Pancreas (tissue), 10 donors: ENCODE data around the gene ACAP2. TPM values are rescaled to one million over a fixed set of nuclear protein-coding genes. Genes with fewer than 3 reads are reported as not detected.
A peak's percentile ranks its signal among the peaks of the same experiment; 100 is the strongest.

ENCODE experiments used
- ATAC-seq, 4 donors: fragments of 200-7000 bp; cut with Tn5 transposase; one replicate each; pipeline versions ENCODE4 v1.8.0 to v1.9.1; 2020; ENCODE audit warnings: mild to moderate bottlenecking in 4 of 4, moderate library complexity in 4 of 4
- DNase-seq, 6 donors: peaks; one replicate each; pipeline ENCODE4 v3.0.0-alpha.2; 2020
- FAIRE-seq: peaks from 2 replicates; lab custom pipeline; 2012; peaks lifted over from hg19 to GRCh38; lab: Jason Lieb, UNC
- H3K27ac ChIP-seq, 4 donors: fragments of 200-600 bp; sonication (generic); 1 replicate in 3 of 4; 2 replicates in 1 of 4; pipeline versions ENCODE4 v1.5.0 to v1.8.0; 2020
- H3K27me3 ChIP-seq, 4 donors: fragments of 200-600 bp; one replicate each; pipeline ENCODE4 v1.8.0; 2021
- H3K36me3 ChIP-seq, 3 donors: fragments of 200-600 bp; sonication (generic) in 1 of 3; one replicate each; pipeline versions ENCODE4 v1.5.0 to v1.8.0; 2020 to 2021
- H3K4me1 ChIP-seq, 3 donors: fragments of 200-600 bp; one replicate each; pipeline ENCODE4 v1.8.0; 2021
- H3K4me3 ChIP-seq, 4 donors: fragments of 200-600 bp; sonication (generic) in 2 of 4; one replicate each; pipeline versions ENCODE4 v1.5.0 to v1.8.0; 2020 to 2021
- H3K9me3 ChIP-seq, 4 donors: fragments of 200-600 bp; one replicate each; pipeline ENCODE4 v1.8.0; 2021
- WGBS, 2 donors: extraction: QIAGEN DNeasy Blood & Tissue Kit; methylation state at CpG; one replicate each; pipeline ENCODE4 v1.1.7; 2013; 5-methylcytosine and 5-hydroxymethylcytosine counted together
- intact Hi-C, 3 donors: fragments of 100-400 bp; cut with DNase I; formaldehyde crosslinking; loops; one replicate each; pipeline versions ENCODE4 v1.11.1 to v1.14.2; 2022
- polyA plus RNA-seq, 2 donors: library from polyadenylated mRNA; stranded (reverse); fragments of 200-250 nt; gene quantifications; one replicate each; pipeline ENCODE4 v1.2.3, GENCODE V29; 2013
- total RNA-seq, 6 donors: library from RNA; stranded (reverse); fragmentation: NEBNext Ultra II Directional in 4 of 6; extraction: Animal tissue kit (Norgen Biotek cat#: 25700) in 4 of 6; gene quantifications; one replicate each; pipeline versions ENCODE4 v1.2.1 to v1.2.4, GENCODE V29; 2021 to 2023
- TF ChIP-seq, protein P1 (sequence below), 4 donors: fragments of 200-600 bp; sonication (generic) in 3 of 4; IDR thresholded peaks; one replicate each; pipeline versions ENCODE4 v1.5.0 to v1.8.0; 2021; ENCODE audit warnings: antibody characterized with exemption in 4 of 4
- donor health status: healthy with polysubstance abuse.
- donor health status: DM: no; HTN: no; CAD: no; lungs with moderate emphysema.
- donor health status: DM: no; HTN: no; CAD: no.
- donor health status: control.
- donor health status: control.
- donor health status: Bipolar disorder and iron deficiency.
- donor health status: DM: yes; HTN: yes; CAD: no.
- donor health status: DM: no; HTN: no; CAD: no.
- donor health status: DM: no; HTN: no; CAD: no.
- donor health status: DM: yes; HTN: yes; CAD: no.

ACAP2 gene
- total and polyA plus RNA-seq, 8 donors, result 4.2 to 21.1 (median 14.7) TPM

DNA sequence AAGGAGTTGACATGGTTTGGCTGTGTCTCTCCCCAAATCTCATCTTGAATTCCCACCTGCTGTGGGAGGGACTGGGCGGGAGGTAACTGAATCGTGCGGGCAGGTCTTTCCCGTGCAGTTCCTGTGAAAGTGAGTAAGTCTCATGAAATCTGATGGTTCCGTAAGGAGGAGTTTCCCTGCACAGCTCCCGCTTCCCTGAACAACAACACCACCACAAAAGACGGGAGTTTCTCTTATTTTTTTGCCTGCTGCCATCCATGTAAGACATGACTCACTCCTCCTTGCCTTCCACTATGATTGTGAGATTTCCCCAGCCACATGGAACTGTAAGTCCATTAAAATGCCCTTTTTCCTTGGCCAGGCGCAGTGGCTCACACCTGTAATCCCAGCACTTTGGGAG, 194.5 kb downstream of the ACAP2 start:
- DNase-seq (no peak), ATAC-seq (no peak), FAIRE-seq (no peak)
- Histone ChIP-seq H3K27ac (no peak overlapping the region), H3K36me3 (no peaks in the 10 kb centered on the region), H3K27me3 (no peaks in the 10 kb centered on the region), H3K4me3 (no peak overlapping the region), H3K9me3 (no peaks in the 10 kb centered on the region), H3K4me1 (no peaks in the 10 kb centered on the region)
- 90 to 98% methylated on average over 8 of the region's 8 CpGs for WGBS, 2 donors
- intact Hi-C loops, result no loop called here
- TF ChIP-seq, protein P1, sequence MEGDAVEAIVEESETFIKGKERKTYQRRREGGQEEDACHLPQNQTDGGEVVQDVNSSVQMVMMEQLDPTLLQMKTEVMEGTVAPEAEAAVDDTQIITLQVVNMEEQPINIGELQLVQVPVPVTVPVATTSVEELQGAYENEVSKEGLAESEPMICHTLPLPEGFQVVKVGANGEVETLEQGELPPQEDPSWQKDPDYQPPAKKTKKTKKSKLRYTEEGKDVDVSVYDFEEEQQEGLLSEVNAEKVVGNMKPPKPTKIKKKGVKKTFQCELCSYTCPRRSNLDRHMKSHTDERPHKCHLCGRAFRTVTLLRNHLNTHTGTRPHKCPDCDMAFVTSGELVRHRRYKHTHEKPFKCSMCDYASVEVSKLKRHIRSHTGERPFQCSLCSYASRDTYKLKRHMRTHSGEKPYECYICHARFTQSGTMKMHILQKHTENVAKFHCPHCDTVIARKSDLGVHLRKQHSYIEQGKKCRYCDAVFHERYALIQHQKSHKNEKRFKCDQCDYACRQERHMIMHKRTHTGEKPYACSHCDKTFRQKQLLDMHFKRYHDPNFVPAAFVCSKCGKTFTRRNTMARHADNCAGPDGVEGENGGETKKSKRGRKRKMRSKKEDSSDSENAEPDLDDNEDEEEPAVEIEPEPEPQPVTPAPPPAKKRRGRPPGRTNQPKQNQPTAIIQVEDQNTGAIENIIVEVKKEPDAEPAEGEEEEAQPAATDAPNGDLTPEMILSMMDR (IDR thresholded peaks at IDR 0.05), result no peak

DNA sequence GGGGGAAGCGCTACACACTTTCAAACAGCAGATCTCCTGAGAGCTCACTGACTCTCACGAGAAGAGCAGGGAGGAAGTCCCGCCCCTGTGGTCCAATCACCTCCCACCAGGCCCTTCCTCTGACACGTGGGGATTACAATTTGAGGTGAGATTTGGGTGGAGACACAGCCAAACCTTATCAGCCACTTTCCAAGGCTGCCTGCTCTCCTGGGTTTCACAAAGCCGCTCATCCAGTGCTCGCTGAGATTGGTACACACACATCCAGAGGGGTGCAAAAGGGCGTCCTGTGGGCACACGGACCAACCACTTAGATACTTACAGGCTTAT, 195.0 kb downstream of the ACAP2 start:
- no peaks in the 10 kb centered on the region for H3K9me3 ChIP-seq
- H3K36me3 ChIP-seq, result no peaks in the 10 kb centered on the region
- no peaks in the 10 kb centered on the region for H3K27me3 ChIP-seq
- peak in 1 of 6 donors; percentile 4 for DNase-seq
- intact Hi-C loops, result no loop called here
- no peak for ATAC-seq
- H3K4me1 ChIP-seq, result no peaks in the 10 kb centered on the region
- no peak overlapping the region for H3K27ac ChIP-seq
- TF ChIP-seq, protein P1 (IDR thresholded peaks at IDR 0.05), result no peak
- H3K4me3 ChIP-seq, result no peak overlapping the region
- FAIRE-seq, result no peak
- 86 to 88% methylated on average over 8 of the region's 8 CpGs for WGBS, 2 donors

DNA sequence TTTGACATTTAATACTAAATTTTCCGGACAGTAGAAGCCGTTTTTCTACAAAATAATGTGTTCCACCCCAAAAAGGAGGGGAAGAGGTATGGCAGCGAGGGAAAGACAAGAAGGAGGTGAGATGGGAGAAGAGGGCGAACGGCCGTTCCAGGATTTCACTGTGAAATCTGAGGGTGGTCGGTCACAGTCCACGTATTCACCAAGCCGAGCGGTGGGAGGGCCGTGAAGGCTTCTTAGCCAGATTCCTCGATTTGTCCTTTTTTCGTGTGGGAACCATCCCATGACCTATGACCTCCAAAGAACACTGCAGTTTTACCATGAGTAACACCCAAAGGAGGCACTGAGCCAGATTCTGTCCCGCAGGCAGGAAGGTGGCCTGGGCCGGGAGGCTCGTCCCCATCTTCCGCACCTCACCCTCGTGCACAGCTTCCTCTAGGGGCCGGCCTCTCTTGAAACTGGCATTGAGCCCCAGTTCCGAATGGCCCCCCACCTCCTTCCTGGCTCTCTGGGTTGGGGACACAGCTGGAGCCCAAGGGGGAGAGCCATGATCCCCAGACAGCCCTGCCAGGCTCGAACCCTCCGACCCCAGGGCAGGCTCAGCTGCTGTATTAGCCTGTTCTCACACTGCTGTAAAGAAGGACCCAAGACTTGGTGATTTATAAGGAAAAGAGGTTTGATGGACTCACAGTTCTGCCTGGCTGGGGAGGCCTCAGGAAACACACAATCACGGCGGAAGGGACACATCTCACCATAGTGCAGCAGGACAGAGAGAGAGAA, 195.5 kb downstream of the ACAP2 start:
- peak in 1 of 6 donors; percentile 6 for DNase-seq
- FAIRE-seq, result no peak
- TF ChIP-seq, protein P1 (IDR thresholded peaks at IDR 0.05), result no peak
- H3K36me3 ChIP-seq, result no peaks in the 10 kb centered on the region
- H3K4me3 ChIP-seq, result no peak overlapping the region
- no peak for ATAC-seq
- no peaks in the 10 kb centered on the region for H3K4me1 ChIP-seq
- no peaks in the 10 kb centered on the region for H3K9me3 ChIP-seq
- no peaks in the 10 kb centered on the region for H3K27me3 ChIP-seq
- no peak overlapping the region for H3K27ac ChIP-seq
- WGBS, 2 donors, result 92 to 93% methylated on average over 24 of the region's 24 CpGs
- intact Hi-C loops, result no loop called here

DNA sequence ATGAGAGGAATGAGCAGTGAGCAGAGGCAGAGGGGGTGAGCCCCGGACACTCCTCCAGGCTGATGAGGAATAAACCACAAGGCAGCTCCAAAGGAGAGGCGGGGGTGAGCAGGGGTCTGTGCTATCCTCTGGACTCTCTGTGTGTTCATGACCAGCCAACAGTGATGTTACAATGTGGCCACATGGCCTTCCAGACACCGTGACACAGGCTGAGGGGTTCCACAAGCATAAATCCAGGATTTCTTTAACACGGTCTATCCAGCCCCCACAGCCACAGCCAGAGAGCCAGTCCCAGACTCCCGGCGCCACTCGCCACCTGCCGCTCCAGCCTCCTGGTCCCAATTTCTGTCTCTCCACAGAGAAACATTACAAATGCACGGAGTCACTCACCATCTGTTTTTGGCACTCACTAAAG, 196.2 kb downstream of the ACAP2 start:
- Histone ChIP-seq H3K9me3 (no peaks in the 10 kb centered on the region), H3K27ac (no peak overlapping the region), H3K36me3 (no peaks in the 10 kb centered on the region), H3K27me3 (no peaks in the 10 kb centered on the region), H3K4me3 (no peak overlapping the region), H3K4me1 (no peaks in the 10 kb centered on the region)
- WGBS, 2 donors, result 92 to 93% methylated on average over 9 of the region's 9 CpGs
- TF ChIP-seq, protein P1 (IDR thresholded peaks at IDR 0.05), result no peak
- intact Hi-C loops, result no loop called here
- DNase-seq (peak in 1 of 6 donors; percentile 1), FAIRE-seq (no peak), ATAC-seq (no peak)

DNA sequence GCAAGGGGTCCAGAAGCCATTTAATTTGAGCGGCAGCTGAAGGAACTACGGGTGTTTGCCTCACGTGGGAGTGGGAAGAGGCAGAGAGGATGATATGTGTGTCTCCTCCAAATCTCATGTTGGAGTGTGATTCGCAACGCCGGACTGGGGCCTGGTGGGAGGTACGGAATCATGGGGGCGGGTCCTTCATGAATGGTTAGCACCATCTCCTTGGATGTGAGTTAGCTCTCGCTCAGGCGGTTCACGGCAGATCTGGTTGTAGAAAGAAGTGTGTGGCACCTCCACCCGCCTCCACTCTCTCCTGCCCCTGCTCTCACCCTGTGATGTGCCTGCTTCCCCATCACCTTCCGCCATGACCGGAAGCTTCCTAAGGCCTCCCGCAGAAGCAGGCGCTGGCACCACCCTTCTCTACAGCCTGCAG, 197.3 kb downstream of the ACAP2 start:
- no peak for ATAC-seq
- FAIRE-seq, result no peak
- no peaks in the 10 kb centered on the region for H3K9me3 ChIP-seq
- 93 to 95% methylated on average over 16 of the region's 16 CpGs for WGBS, 2 donors
- no peaks in the 10 kb centered on the region for H3K27me3 ChIP-seq
- TF ChIP-seq, protein P1 (IDR thresholded peaks at IDR 0.05), result no peak
- intact Hi-C loops, result no loop called here
- H3K36me3 ChIP-seq, result no peaks in the 10 kb centered on the region
- DNase-seq, result peak in 1 of 6 donors; percentile 5
- no peak overlapping the region for H3K4me3 ChIP-seq
- no peaks in the 10 kb centered on the region for H3K4me1 ChIP-seq
- H3K27ac ChIP-seq, result no peak overlapping the region
